DOHH2 (cell line): ENCODE measurements around the gene ABCF1.

Source experiments
- EZH2phosphoT487 ChIP-seq: fragments of 200-600 bp; sonication (generic); IDR thresholded peaks from 2 replicates; pipeline ENCODE4 v1.6.1; 2017; ENCODE audit warnings: borderline replicate concordance, mild to moderate bottlenecking, antibody characterized with exemption, low read length, moderate library complexity, mixed read lengths
- TF ChIP-seq, protein P1 (sequence below): fragments of 200-600 bp; sonication (generic); IDR thresholded peaks from one replicate; pipeline ENCODE4 v1.5.1; 2014; ENCODE audit warnings: antibody characterized with exemption, mild to moderate bottlenecking, low read depth, low read length; ENCODE audit not compliant: poor library complexity, severe bottlenecking

DNA sequence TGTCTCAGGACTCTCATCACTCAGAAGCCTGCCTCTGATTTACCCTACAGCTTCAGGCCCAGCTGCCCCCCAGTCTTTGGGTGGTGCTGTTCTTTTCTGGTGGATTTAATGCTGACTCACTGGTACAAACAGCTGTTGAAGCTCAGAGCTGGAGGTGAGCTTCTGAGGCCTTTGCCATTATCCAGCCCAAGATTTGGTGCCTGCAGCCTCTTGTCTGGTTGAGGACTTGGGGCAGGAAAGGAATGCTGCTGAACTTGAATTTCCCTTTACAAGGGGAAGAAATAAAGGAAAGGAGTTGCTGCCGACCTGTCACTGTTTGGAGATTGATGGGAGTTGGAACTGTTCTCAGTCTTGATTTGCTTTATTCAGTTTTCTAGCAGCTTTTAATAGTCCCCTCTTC, 19.8 kb downstream of the ABCF1 start:
- TF ChIP-seq, protein P1, sequence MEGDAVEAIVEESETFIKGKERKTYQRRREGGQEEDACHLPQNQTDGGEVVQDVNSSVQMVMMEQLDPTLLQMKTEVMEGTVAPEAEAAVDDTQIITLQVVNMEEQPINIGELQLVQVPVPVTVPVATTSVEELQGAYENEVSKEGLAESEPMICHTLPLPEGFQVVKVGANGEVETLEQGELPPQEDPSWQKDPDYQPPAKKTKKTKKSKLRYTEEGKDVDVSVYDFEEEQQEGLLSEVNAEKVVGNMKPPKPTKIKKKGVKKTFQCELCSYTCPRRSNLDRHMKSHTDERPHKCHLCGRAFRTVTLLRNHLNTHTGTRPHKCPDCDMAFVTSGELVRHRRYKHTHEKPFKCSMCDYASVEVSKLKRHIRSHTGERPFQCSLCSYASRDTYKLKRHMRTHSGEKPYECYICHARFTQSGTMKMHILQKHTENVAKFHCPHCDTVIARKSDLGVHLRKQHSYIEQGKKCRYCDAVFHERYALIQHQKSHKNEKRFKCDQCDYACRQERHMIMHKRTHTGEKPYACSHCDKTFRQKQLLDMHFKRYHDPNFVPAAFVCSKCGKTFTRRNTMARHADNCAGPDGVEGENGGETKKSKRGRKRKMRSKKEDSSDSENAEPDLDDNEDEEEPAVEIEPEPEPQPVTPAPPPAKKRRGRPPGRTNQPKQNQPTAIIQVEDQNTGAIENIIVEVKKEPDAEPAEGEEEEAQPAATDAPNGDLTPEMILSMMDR: no peak
- TF ChIP-seq EZH2phosphoT487: no peak
